Liver (tissue), 9 donors: ENCODE results near the gene TMEM14C. TPM values are rescaled to one million over a fixed set of nuclear protein-coding genes. Genes with fewer than 3 reads are reported as not detected.

Experiments
- DNase-seq: peaks from one replicate; pipeline ENCODE4 v3.0.0-alpha.2; 2017; ENCODE audit warnings: low spot score
- H3K27ac ChIP-seq, 2 donors: one replicate each; pipeline ENCODE4 v1.7.0; 2013; ENCODE audit warnings: inconsistent platforms in 2 of 2, low read length in 2 of 2, control low read depth in 1 of 2, low read depth in 1 of 2, mild to moderate bottlenecking in 1 of 2
- H3K27me3 ChIP-seq, 4 donors: one replicate each; pipeline versions ENCODE4 v1.6.1 to v1.7.0; 2013; ENCODE audit warnings: low read length in 3 of 4, inconsistent platforms in 1 of 4, mild to moderate bottlenecking in 1 of 4, moderate library complexity in 1 of 4; ENCODE audit not compliant: control insufficient read depth in 4 of 4, insufficient read depth in 4 of 4
- H3K36me3 ChIP-seq, 4 donors: one replicate each; pipeline versions ENCODE4 v1.6.1 to v1.7.0; 2013; ENCODE audit warnings: low read length in 3 of 4, mild to moderate bottlenecking in 3 of 4, low read depth in 1 of 4, moderate library complexity in 1 of 4; ENCODE audit not compliant: control insufficient read depth in 4 of 4, insufficient read depth in 3 of 4
- H3K4me1 ChIP-seq, 4 donors: one replicate each; pipeline versions ENCODE4 v1.6.1 to v1.7.0; 2013; ENCODE audit warnings: low read length in 3 of 4, mild to moderate bottlenecking in 3 of 4, moderate library complexity in 1 of 4; ENCODE audit not compliant: control insufficient read depth in 4 of 4, insufficient read depth in 4 of 4
- H3K4me3 ChIP-seq, 3 donors: one replicate each; pipeline versions ENCODE4 v1.6.1 to v1.7.0; 2013; ENCODE audit warnings: low read length in 3 of 3, control low read depth in 1 of 3, low read depth in 1 of 3, mild to moderate bottlenecking in 1 of 3
- H3K9ac ChIP-seq, 2 donors: one replicate each; pipeline ENCODE4 v1.7.0; 2013; ENCODE audit warnings: low read length in 2 of 2, mild to moderate bottlenecking in 2 of 2, moderate library complexity in 2 of 2, control low read depth in 1 of 2, low read depth in 1 of 2
- H3K9me3 ChIP-seq, 4 donors: one replicate each; pipeline versions ENCODE4 v1.6.1 to v1.7.0; 2013; ENCODE audit warnings: low read length in 3 of 4; ENCODE audit not compliant: control insufficient read depth in 4 of 4
- EGR1 ChIP-seq, 2 donors: IDR thresholded peaks; 2 replicates each; pipeline ENCODE4 v1.6.1; 2016 to 2018; ENCODE audit warnings: antibody characterized with exemption in 2 of 2, low read depth in 2 of 2
- FOXA1 ChIP-seq: IDR thresholded peaks from 2 replicates; pipeline ENCODE4 v1.6.1; 2016; ENCODE audit warnings: antibody characterized with exemption
- FOXA2 ChIP-seq: IDR thresholded peaks from 2 replicates; pipeline ENCODE4 v1.6.1; 2016; ENCODE audit warnings: antibody characterized with exemption
- GABPA ChIP-seq, 2 donors: IDR thresholded peaks in 1 of 2; conservative IDR thresholded peaks in 1 of 2; 2 replicates each; pipeline ENCODE4 v1.6.1; 2016; ENCODE audit warnings: antibody characterized with exemption in 2 of 2, mild to moderate bottlenecking in 1 of 2, moderate library complexity in 1 of 2
- HNF4A ChIP-seq, 2 donors: conservative IDR thresholded peaks; 2 replicates each; pipeline ENCODE4 v1.6.1; 2016; ENCODE audit warnings: antibody characterized with exemption in 2 of 2, mild to moderate bottlenecking in 2 of 2
- JUND ChIP-seq, 2 donors: IDR thresholded peaks; 2 replicates each; pipeline ENCODE4 v1.6.1; 2016; ENCODE audit warnings: antibody characterized with exemption in 2 of 2
- RAD21 ChIP-seq, 2 donors: IDR thresholded peaks; 2 replicates each; pipeline ENCODE4 v1.6.1; 2016; ENCODE audit warnings: antibody characterized with exemption in 2 of 2, mild to moderate bottlenecking in 2 of 2
- RXRA ChIP-seq, 2 donors: IDR thresholded peaks; 2 replicates each; pipeline ENCODE4 v1.6.1; 2017 to 2018; ENCODE audit warnings: antibody characterized with exemption in 2 of 2, mild to moderate bottlenecking in 1 of 2
- SP1 ChIP-seq: IDR thresholded peaks from 2 replicates; pipeline ENCODE4 v1.6.1; 2018; ENCODE audit warnings: antibody characterized with exemption, mild to moderate bottlenecking
- YY1 ChIP-seq: IDR thresholded peaks from 2 replicates; pipeline ENCODE4 v1.6.1; 2016; ENCODE audit warnings: antibody characterized with exemption, mild to moderate bottlenecking
- WGBS: extraction: QIAGEN DNeasy Blood & Tissue Kit; methylation state at CpG from one replicate; pipeline ENCODE4 v1.1.7; 2013; 5-methylcytosine and 5-hydroxymethylcytosine counted together
- polyA plus RNA-seq, 2 donors: library from polyadenylated mRNA; stranded (reverse) in 1 of 2; unstranded in 1 of 2; fragments of 200-250 nt in 1 of 2; fragments of >200 nt in 1 of 2; fragmentation: Nextera tagmentation in 1 of 2; extraction: Ambion mirVana in 1 of 2; gene quantifications; one replicate each; pipeline versions ENCODE4 v1.2.1 to v1.2.3, GENCODE V29; 2013 to 2015
- total RNA-seq, 2 donors: library from RNA; depleted of rRNA; stranded (reverse); fragments of >200 nt; gene quantifications; one replicate each; pipeline ENCODE4 v1.2.3, GENCODE V29; 2014
- TF ChIP-seq, protein P1 (sequence below): IDR thresholded peaks from 2 replicates; pipeline ENCODE4 v1.6.1; 2016; ENCODE audit warnings: antibody characterized with exemption
- TF ChIP-seq, protein P2 (sequence below): fragments of 150-350 bp; IDR thresholded peaks from 2 replicates; pipeline ENCODE4 v1.5.1; 2017; ENCODE audit warnings: improper control_type of control experiment, low read depth, low read length; ENCODE audit not compliant: missing input control
- TF ChIP-seq, protein P3 (sequence below): IDR thresholded peaks from 2 replicates; pipeline ENCODE4 v1.6.1; 2016; ENCODE audit warnings: antibody characterized with exemption, mild to moderate bottlenecking
- donor health status: healthy.
- donor health status: healthy.
- donor health status: healthy.
- donor health status: healthy.
- donor health status: healthy.

TMEM14C gene
- total and polyA plus RNA-seq, 4 donors, result 36.8 to 239 (median 94.9) TPM

DNA sequence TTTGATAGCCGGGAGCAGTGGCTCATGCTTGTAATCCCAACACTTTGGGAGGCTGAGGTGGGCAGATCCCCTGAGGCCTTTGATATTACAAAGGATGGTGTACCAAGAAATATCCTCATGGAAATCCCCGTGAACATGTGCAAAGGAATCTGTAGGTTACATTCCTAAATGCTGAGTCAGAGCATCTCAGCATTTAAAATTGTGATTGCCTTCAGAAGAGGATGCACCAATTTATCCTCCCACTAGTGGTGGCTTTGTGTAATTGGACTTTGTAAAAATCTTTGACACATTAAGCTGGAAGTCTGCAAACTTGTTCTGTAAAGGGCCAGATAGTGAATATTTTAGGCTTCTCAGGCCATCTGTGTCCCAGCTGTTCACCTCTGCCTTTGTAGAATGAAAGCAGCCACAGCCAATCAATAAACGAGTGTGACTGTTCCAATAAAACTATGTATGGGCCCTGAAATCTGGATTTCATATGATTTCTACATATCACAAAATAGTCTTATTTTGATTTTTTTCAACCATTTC lies 36.5 kb downstream of the TMEM14C start:
- TF ChIP-seq FOXA1 (no peak), RAD21 (IDR thresholded peaks at IDR 0.05) (peak; percentile 31 to 63), EGR1 (IDR thresholded peaks at IDR 0.05; ENCODE audit: low read depth in 2 of 2) (no peak)
- TF ChIP-seq, protein P1, sequence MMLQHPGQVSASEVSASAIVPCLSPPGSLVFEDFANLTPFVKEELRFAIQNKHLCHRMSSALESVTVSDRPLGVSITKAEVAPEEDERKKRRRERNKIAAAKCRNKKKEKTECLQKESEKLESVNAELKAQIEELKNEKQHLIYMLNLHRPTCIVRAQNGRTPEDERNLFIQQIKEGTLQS, result no peak
- TF ChIP-seq, protein P2, sequence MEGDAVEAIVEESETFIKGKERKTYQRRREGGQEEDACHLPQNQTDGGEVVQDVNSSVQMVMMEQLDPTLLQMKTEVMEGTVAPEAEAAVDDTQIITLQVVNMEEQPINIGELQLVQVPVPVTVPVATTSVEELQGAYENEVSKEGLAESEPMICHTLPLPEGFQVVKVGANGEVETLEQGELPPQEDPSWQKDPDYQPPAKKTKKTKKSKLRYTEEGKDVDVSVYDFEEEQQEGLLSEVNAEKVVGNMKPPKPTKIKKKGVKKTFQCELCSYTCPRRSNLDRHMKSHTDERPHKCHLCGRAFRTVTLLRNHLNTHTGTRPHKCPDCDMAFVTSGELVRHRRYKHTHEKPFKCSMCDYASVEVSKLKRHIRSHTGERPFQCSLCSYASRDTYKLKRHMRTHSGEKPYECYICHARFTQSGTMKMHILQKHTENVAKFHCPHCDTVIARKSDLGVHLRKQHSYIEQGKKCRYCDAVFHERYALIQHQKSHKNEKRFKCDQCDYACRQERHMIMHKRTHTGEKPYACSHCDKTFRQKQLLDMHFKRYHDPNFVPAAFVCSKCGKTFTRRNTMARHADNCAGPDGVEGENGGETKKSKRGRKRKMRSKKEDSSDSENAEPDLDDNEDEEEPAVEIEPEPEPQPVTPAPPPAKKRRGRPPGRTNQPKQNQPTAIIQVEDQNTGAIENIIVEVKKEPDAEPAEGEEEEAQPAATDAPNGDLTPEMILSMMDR, result peak; percentile 31
- H3K4me3 ChIP-seq, result no peak overlapping the region
- H3K27ac ChIP-seq, result no peak overlapping the region
- no peak for DNase-seq
- no peak overlapping the region for H3K9ac ChIP-seq
- no peaks in the 10 kb centered on the region for H3K4me1 ChIP-seq
- H3K9me3 ChIP-seq, result no peaks in the 10 kb centered on the region
- H3K36me3 ChIP-seq, result peaks cover 2 to 23% (median 14%) of the 10 kb centered on the region in 4 donors
- H3K27me3 ChIP-seq, result no peaks in the 10 kb centered on the region
- 79% methylated on average over 3 of the region's 3 CpGs for WGBS

DNA sequence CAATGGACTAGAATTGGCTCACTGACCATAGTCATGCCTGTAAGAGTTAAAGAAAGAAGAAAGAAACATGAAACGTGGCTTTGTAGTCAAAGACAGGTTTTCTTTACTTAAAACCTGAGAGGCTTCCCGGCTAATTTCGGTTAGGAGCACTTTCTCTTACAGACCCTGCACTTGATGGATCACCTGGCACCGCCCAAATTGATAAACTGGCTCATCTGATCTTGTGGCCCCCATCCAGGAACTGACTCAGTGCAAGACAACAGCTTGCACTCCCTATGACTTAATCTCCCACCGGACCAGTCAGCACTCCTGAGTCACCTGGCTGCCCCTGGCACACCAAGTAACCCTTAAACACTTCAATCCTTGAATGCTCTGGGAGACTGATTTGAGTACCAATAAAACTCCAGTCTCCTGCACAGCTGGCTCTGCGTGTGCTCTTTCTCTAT lies 37.0 kb downstream of the TMEM14C start:
- no peaks in the 10 kb centered on the region for H3K4me1 ChIP-seq
- H3K27ac ChIP-seq, result no peak overlapping the region
- H3K9me3 ChIP-seq, result no peaks in the 10 kb centered on the region
- 91% methylated on average over 6 of the region's 6 CpGs for WGBS
- DNase-seq, result no peak
- H3K27me3 ChIP-seq, result no peaks in the 10 kb centered on the region
- TF ChIP-seq RXRA (IDR thresholded peaks at IDR 0.05), result no peak
- no peak for TF ChIP-seq YY1
- TF ChIP-seq GABPA (IDR thresholded peaks at IDR 0.05 in 1 of 2, conservative IDR thresholded peaks at IDR 0.05 in 1 of 2), result no peak
- TF ChIP-seq SP1, result no peak
- no peak for TF ChIP-seq JUND (IDR thresholded peaks at IDR 0.05)
- TF ChIP-seq HNF4A (conservative IDR thresholded peaks at IDR 0.05), result no peak
- TF ChIP-seq FOXA2, result no peak
- TF ChIP-seq, protein P2, result no peak
- TF ChIP-seq, protein P3, sequence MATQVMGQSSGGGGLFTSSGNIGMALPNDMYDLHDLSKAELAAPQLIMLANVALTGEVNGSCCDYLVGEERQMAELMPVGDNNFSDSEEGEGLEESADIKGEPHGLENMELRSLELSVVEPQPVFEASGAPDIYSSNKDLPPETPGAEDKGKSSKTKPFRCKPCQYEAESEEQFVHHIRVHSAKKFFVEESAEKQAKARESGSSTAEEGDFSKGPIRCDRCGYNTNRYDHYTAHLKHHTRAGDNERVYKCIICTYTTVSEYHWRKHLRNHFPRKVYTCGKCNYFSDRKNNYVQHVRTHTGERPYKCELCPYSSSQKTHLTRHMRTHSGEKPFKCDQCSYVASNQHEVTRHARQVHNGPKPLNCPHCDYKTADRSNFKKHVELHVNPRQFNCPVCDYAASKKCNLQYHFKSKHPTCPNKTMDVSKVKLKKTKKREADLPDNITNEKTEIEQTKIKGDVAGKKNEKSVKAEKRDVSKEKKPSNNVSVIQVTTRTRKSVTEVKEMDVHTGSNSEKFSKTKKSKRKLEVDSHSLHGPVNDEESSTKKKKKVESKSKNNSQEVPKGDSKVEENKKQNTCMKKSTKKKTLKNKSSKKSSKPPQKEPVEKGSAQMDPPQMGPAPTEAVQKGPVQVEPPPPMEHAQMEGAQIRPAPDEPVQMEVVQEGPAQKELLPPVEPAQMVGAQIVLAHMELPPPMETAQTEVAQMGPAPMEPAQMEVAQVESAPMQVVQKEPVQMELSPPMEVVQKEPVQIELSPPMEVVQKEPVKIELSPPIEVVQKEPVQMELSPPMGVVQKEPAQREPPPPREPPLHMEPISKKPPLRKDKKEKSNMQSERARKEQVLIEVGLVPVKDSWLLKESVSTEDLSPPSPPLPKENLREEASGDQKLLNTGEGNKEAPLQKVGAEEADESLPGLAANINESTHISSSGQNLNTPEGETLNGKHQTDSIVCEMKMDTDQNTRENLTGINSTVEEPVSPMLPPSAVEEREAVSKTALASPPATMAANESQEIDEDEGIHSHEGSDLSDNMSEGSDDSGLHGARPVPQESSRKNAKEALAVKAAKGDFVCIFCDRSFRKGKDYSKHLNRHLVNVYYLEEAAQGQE, result no peak
- TF ChIP-seq FOXA1, result no peak
- no peak overlapping the region for H3K4me3 ChIP-seq
- H3K9ac ChIP-seq, result no peak overlapping the region
- peaks cover 2 to 19% (median 10%) of the 10 kb centered on the region in 4 donors for H3K36me3 ChIP-seq
